PC-9 (cell line): Measurements from ENCODE around the gene GABRB3. TPM values are rescaled to one million over a fixed set of nuclear protein-coding genes. Genes with fewer than 3 reads are reported as not detected.

Source experiments
- BruUV-seq: library from RNA; stranded (reverse); fragments of 400-500 nt; replicated peaks from 2 replicates; lab custom pipeline; 2021; lab: Mats Ljungman, UMichigan
- CTCF ChIA-PET: fragments of 300-600 bp; sonication (Branson Sonifier 250); formaldehyde crosslinking; loops from one replicate; lab custom pipeline; 2022; ENCODE audit warnings: antibody characterized with exemption; lab: Charles Lee
- POLR2A ChIA-PET: fragments of 300-600 bp; sonication (Branson Sonifier 250); formaldehyde crosslinking; loops from one replicate; lab custom pipeline; 2022; ENCODE audit warnings: antibody characterized with exemption; ENCODE audit not compliant: unreplicated experiment; lab: Charles Lee
- DNase-seq, 2 experiments: peaks; one replicate each; pipeline versions ENCODE4 v3.0.0 to v3.0.0-alpha.2; 2015 to 2022; ENCODE audit warnings: mixed read lengths in 1 of 2
- H2AFZ ChIP-seq: fragments of 200-600 bp; sonication (generic); 2 replicates; pipeline ENCODE4 v1.8.1; 2017; ENCODE audit warnings: antibody characterized with exemption
- H3F3A ChIP-seq: fragments of 200-600 bp; sonication (generic); 2 replicates; pipeline ENCODE4 v1.8.1; 2017; ENCODE audit warnings: antibody characterized with exemption, mild to moderate bottlenecking, low read depth; ENCODE audit not compliant: insufficient read depth
- H3K27ac ChIP-seq: fragments of 200-600 bp; sonication (generic); 2 replicates; pipeline ENCODE4 v1.6.1; 2016; ENCODE audit warnings: mixed run types
- H3K27me3 ChIP-seq: fragments of 200-600 bp; sonication (generic); 2 replicates; pipeline ENCODE4 v1.6.1; 2016; ENCODE audit warnings: low read depth, mixed run types; ENCODE audit not compliant: insufficient read depth
- H3K36me3 ChIP-seq: fragments of 200-600 bp; sonication (generic); 2 replicates; pipeline ENCODE4 v1.6.1; 2016; ENCODE audit warnings: low read depth, mixed run types
- H3K4me1 ChIP-seq: fragments of 200-600 bp; sonication (generic); replicated peaks from 2 replicates; pipeline ENCODE4 v1.6.1; 2016; ENCODE audit warnings: mixed run types; ENCODE audit not compliant: insufficient read depth
- H3K4me2 ChIP-seq: fragments of 200-600 bp; sonication (generic); 2 replicates; pipeline ENCODE4 v1.6.1; 2017; ENCODE audit warnings: mixed run types
- H3K4me3 ChIP-seq: fragments of 200-600 bp; sonication (generic); 2 replicates; pipeline ENCODE4 v1.6.1; 2016; ENCODE audit warnings: mixed run types
- H3K79me2 ChIP-seq: fragments of 200-600 bp; sonication (generic); 2 replicates; pipeline ENCODE4 v1.6.1; 2017; ENCODE audit warnings: low read depth, mixed run types
- H3K9me2 ChIP-seq: fragments of 200-600 bp; sonication (generic); 2 replicates; pipeline ENCODE4 v1.8.1; 2017; ENCODE audit warnings: mild to moderate bottlenecking; ENCODE audit not compliant: insufficient read depth
- H3K9me3 ChIP-seq: fragments of 200-600 bp; sonication (generic); 2 replicates; pipeline ENCODE4 v1.8.1; 2016; ENCODE audit warnings: low read depth; ENCODE audit not compliant: insufficient read depth
- H4K20me1 ChIP-seq: fragments of 200-600 bp; sonication (generic); 2 replicates; pipeline ENCODE4 v1.8.1; 2017; ENCODE audit not compliant: insufficient read depth
- EZH2 ChIP-seq: fragments of 200-600 bp; sonication (generic); IDR thresholded peaks from 2 replicates; pipeline ENCODE4 v1.8.0; 2017; ENCODE audit warnings: antibody characterized with exemption, low read depth
- intact Hi-C: fragments of 100-400 bp; cut with micrococcal nuclease; formaldehyde crosslinking; loops from one replicate; pipeline ENCODE4 v1.10.0; 2022; ENCODE audit not compliant: unreplicated experiment
- total RNA-seq: library from RNA; stranded (reverse); gene quantifications from 2 replicates; pipeline ENCODE4 v1.2.3, GENCODE V29; 2021
- TF ChIP-seq, protein P1 (sequence below): fragments of 200-600 bp; sonication (generic); conservative IDR thresholded peaks from 2 replicates; pipeline ENCODE4 v1.6.1; 2017; ENCODE audit warnings: mixed run types, antibody characterized with exemption, mild to moderate bottlenecking, moderate library complexity

GABRB3 gene
- total RNA-seq, 1 experiment from 2014 or later, result 6.3 TPM

DNA sequence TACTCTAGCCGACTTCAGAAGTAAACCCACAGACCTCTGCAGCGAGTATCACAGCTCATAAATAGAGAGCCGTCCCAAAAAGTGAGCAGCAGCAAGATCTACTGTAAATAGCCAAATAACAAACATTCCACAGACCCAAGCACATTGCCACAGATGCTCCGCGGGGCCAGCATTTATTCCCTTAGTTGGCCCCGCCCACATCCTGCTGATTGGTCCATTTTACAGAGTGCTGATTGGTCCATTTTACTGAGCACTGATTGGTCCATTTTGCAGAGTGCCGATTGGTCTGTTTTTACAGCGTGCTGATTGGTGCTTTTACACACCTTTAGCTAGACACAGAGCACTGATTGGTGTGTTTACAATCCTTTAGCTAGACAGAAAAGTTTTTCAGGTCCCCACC lies 17.3 kb upstream of the GABRB3 start:
- ChIA-PET CTCF (no interaction called here), POLR2A (no interaction called here)
- no TSS peak for BruUV-seq
- H3K79me2 ChIP-seq, result no peaks in the 10 kb centered on the region
- H3K36me3 ChIP-seq, result no peaks in the 10 kb centered on the region
- no peaks in the 10 kb centered on the region for H3F3A ChIP-seq
- no peak overlapping the region for H3K27ac ChIP-seq
- TF ChIP-seq, protein P1, sequence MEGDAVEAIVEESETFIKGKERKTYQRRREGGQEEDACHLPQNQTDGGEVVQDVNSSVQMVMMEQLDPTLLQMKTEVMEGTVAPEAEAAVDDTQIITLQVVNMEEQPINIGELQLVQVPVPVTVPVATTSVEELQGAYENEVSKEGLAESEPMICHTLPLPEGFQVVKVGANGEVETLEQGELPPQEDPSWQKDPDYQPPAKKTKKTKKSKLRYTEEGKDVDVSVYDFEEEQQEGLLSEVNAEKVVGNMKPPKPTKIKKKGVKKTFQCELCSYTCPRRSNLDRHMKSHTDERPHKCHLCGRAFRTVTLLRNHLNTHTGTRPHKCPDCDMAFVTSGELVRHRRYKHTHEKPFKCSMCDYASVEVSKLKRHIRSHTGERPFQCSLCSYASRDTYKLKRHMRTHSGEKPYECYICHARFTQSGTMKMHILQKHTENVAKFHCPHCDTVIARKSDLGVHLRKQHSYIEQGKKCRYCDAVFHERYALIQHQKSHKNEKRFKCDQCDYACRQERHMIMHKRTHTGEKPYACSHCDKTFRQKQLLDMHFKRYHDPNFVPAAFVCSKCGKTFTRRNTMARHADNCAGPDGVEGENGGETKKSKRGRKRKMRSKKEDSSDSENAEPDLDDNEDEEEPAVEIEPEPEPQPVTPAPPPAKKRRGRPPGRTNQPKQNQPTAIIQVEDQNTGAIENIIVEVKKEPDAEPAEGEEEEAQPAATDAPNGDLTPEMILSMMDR, result no peak
- TF ChIP-seq EZH2, result no peak
- H3K9me2 ChIP-seq, result no peaks in the 10 kb centered on the region
- no peak overlapping the region for H2AFZ ChIP-seq
- no peaks in the 10 kb centered on the region for H3K4me1 ChIP-seq
- intact Hi-C loops, result no loop called here
- no peak for DNase-seq
- no peak overlapping the region for H3K4me3 ChIP-seq
- H4K20me1 ChIP-seq, result no peaks in the 10 kb centered on the region
- H3K4me2 ChIP-seq, result no peak overlapping the region
- no peaks in the 10 kb centered on the region for H3K27me3 ChIP-seq
- no peaks in the 10 kb centered on the region for H3K9me3 ChIP-seq

DNA sequence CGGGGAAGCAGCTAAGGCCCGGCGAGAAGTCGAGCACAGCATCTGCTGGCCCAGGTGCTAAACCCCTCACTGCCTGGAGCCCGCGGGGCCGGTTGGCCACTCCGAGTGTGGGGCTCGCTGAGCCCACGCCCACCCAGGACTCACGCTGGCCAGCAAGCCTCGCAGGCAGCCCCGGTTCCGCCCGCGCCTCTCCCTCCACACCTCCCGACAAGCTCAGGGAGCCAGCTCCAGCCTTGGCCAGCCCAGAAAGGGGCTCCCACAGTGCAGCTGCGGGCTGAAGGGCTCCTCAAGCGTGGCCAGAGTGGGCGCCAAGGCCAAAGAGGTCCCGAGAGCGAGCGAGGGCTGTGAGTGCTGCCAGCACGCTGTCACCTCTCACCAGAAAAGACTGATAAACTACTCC lies 8.9 kb upstream of the GABRB3 start:
- no peaks in the 10 kb centered on the region for H3K36me3 ChIP-seq
- TF ChIP-seq EZH2, result no peak
- TF ChIP-seq, protein P1, result no peak
- no peak for DNase-seq
- no TSS peak for BruUV-seq
- H3K79me2 ChIP-seq, result no peaks in the 10 kb centered on the region
- no peak overlapping the region for H3K4me3 ChIP-seq
- no peaks in the 10 kb centered on the region for H3F3A ChIP-seq
- no peak overlapping the region for H2AFZ ChIP-seq
- no peaks in the 10 kb centered on the region for H3K27me3 ChIP-seq
- H3K4me1 ChIP-seq, result no peaks in the 10 kb centered on the region
- no peaks in the 10 kb centered on the region for H3K9me3 ChIP-seq
- POLR2A ChIA-PET, result no interaction called here
- no peak overlapping the region for H3K4me2 ChIP-seq
- H3K9me2 ChIP-seq, result no peaks in the 10 kb centered on the region
- no peak overlapping the region for H3K27ac ChIP-seq
- intact Hi-C loops, result no loop called here
- H4K20me1 ChIP-seq, result no peaks in the 10 kb centered on the region
- CTCF ChIA-PET, result no interaction called here

DNA sequence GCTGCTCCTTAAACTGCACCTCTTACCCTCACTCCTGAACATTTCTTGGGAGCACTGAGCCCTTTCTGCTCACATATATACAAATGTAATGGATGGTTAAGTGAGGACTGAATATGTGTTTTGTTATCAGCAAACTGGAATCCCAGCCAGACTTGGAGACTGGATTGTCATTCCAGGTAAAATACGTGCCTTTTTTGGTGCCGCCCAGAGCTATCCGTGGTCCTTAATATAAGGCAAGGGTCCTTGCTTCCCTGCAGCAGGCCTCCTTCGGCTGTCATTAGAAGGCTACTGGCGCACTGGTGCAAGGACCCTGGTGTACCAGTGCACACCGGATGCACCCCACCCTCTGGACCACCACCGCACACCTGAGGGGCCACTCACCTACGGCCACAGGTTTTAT lies 1.1 kb upstream of the GABRB3 start:
- ChIA-PET POLR2A (no interaction called here), CTCF (interaction anchor here (0.6 kb wide), 1 partner anchor 100 kb away, joined by 4 read pairs; no protein-coding TSS in a partner anchor)
- Histone ChIP-seq H3K27me3 (no peaks in the 10 kb centered on the region), H3K9me3 (no peaks in the 10 kb centered on the region), H3K4me2 (no peak overlapping the region), H3K79me2 (no peaks in the 10 kb centered on the region), H4K20me1 (no peaks in the 10 kb centered on the region), H2AFZ (no peak overlapping the region), H3K4me3 (no peak overlapping the region), H3K4me1 (no peaks in the 10 kb centered on the region), H3K27ac (no peak overlapping the region), H3K9me2 (no peaks in the 10 kb centered on the region), H3K36me3 (no peaks in the 10 kb centered on the region), H3F3A (no peaks in the 10 kb centered on the region)
- intact Hi-C loops, result no loop called here
- BruUV-seq, result no TSS peak
- DNase-seq, result no peak
- no peak for TF ChIP-seq EZH2
- TF ChIP-seq, protein P1, result no peak
